SK-N-SH (cell line): ENCODE data around the gene BRD9. TPM values are rescaled to one million over a fixed set of nuclear protein-coding genes. Genes with fewer than 3 reads are reported as not detected.

Experiments used
- CTCF ChIA-PET: fragments of 300-600, 350-600 bp; formaldehyde crosslinking; extraction: SDS; loops from one replicate; lab custom pipeline; 2021; lab: Yijun Ruan, JAX
- POLR2A ChIA-PET: fragments of 350-600 bp; sonication (Branson Sonifier 250); formaldehyde crosslinking; extraction: SDS; loops from one replicate; lab custom pipeline; 2020; ENCODE audit warnings: antibody characterized with exemption, inconsistent platforms; lab: Yijun Ruan, JAX
- DNase-seq: peaks from one replicate; pipeline ENCODE4 v3.0.0; 2012
- H2AFZ ChIP-seq: fragments of 200-600 bp; sonication (generic); 2 replicates; pipeline ENCODE4 v1.8.1; 2016; ENCODE audit warnings: antibody characterized with exemption, mild to moderate bottlenecking, low read depth
- H3F3A ChIP-seq: fragments of 200-600 bp; sonication (generic); replicated peaks from 2 replicates; pipeline ENCODE3; 2016; ENCODE audit warnings: antibody characterized with exemption, mild to moderate bottlenecking; ENCODE audit not compliant: insufficient read depth
- H3K27ac ChIP-seq, 2 experiments: fragments of 200-500 bp in 1 of 2; fragments of 200-600 bp in 1 of 2; sonication (Bioruptor generic) in 1 of 2; sonication (generic), shearing (Covaris generic) in 1 of 2; 2 replicates each; pipeline versions ENCODE4 v1.5.1 to v1.6.1; 2014 to 2016; ENCODE audit warnings: low read depth in 2 of 2, inconsistent platforms in 1 of 2, low read length in 1 of 2, mild to moderate bottlenecking in 1 of 2, mixed read lengths in 1 of 2
- H3K27me3 ChIP-seq: fragments of 200-600 bp; sonication (generic), shearing (Covaris generic); 2 replicates; pipeline ENCODE4 v1.6.1; 2016; ENCODE audit warnings: mixed run types; ENCODE audit not compliant: insufficient read depth
- H3K36me3 ChIP-seq, 2 experiments: fragments of 200-500 bp in 1 of 2; fragments of 200-600 bp in 1 of 2; sonication (Bioruptor generic) in 1 of 2; sonication (generic) in 1 of 2; replicated peaks in 1 of 2; 2 replicates each; pipeline versions ENCODE3 to v1.5.1; 2014 to 2016; ENCODE audit warnings: low read length in 1 of 2, mild to moderate bottlenecking in 1 of 2; ENCODE audit not compliant: insufficient read depth in 2 of 2, control insufficient read depth in 1 of 2
- H3K4me1 ChIP-seq, 2 experiments: fragments of 200-500 bp in 1 of 2; fragments of 200-600 bp in 1 of 2; sonication (Bioruptor generic) in 1 of 2; sonication (generic), shearing (Covaris generic) in 1 of 2; 2 replicates each; pipeline versions ENCODE4 v1.5.1 to v1.6.1; 2014 to 2016; ENCODE audit warnings: low read depth in 1 of 2, low read length in 1 of 2, mixed run types in 1 of 2; ENCODE audit not compliant: insufficient read depth in 2 of 2, control insufficient read depth in 1 of 2
- H3K4me2 ChIP-seq: fragments of 200-600 bp; sonication (generic), shearing (Covaris generic); 2 replicates; pipeline ENCODE4 v1.6.1; 2017; ENCODE audit warnings: mixed run types
- H3K4me3 ChIP-seq, 2 experiments: fragments of 200-500 bp in 1 of 2; fragments of 200-600 bp in 1 of 2; sonication (Bioruptor generic) in 1 of 2; sonication (generic), shearing (Covaris generic) in 1 of 2; 2 replicates each; pipeline versions ENCODE4 v1.5.1 to v1.8.1; 2014 to 2016; ENCODE audit warnings: low read depth in 2 of 2, inconsistent platforms in 1 of 2, low read length in 1 of 2, mild to moderate bottlenecking in 1 of 2, mixed read lengths in 1 of 2, moderate library complexity in 1 of 2
- H3K79me2 ChIP-seq: fragments of 200-600 bp; sonication (generic); 2 replicates; pipeline ENCODE4 v1.8.1; 2017; ENCODE audit warnings: mild to moderate bottlenecking; ENCODE audit not compliant: insufficient read depth
- H3K9ac ChIP-seq: fragments of 200-600 bp; sonication (generic); 2 replicates; pipeline ENCODE4 v1.6.1; 2017; ENCODE audit warnings: mixed run types
- H3K9me2 ChIP-seq: fragments of 200-600 bp; sonication (generic); 2 replicates; pipeline ENCODE4 v1.6.1; 2017; ENCODE audit warnings: mixed run types
- H3K9me3 ChIP-seq: fragments of 200-600 bp; sonication (generic); 2 replicates; pipeline ENCODE4 v1.6.1; 2017; ENCODE audit warnings: mixed run types, mild to moderate bottlenecking, moderate library complexity
- H4K20me1 ChIP-seq: fragments of 200-600 bp; sonication (generic); 2 replicates; pipeline ENCODE4 v1.6.1; 2017; ENCODE audit warnings: mild to moderate bottlenecking, mixed run types; ENCODE audit not compliant: insufficient read depth
- EP300 ChIP-seq, 2 experiments: IDR thresholded peaks; 2 replicates each; pipeline versions ENCODE4 v1.4.0 to v1.6.1; 2012; ENCODE audit warnings: borderline replicate concordance in 1 of 2, low read depth in 1 of 2, low read length in 1 of 2
- FOXM1 ChIP-seq: IDR thresholded peaks from 2 replicates; pipeline ENCODE4 v1.4.0; 2012; ENCODE audit warnings: low read depth, mild to moderate bottlenecking
- POLR2AphosphoS5 ChIP-seq: IDR thresholded peaks from 2 replicates; pipeline ENCODE4 v1.6.1; 2012; ENCODE audit warnings: low read depth, low read length
- RXRA ChIP-seq: IDR thresholded peaks from 2 replicates; pipeline ENCODE4 v1.4.0; 2012; ENCODE audit warnings: low read depth, mild to moderate bottlenecking, borderline replicate concordance
- SMC3 ChIP-seq: IDR thresholded peaks from 2 replicates; pipeline ENCODE4 v1.6.1; 2012; ENCODE audit warnings: low read depth, low read length, improper control_type of control experiment
- WGBS: methylation state at CpG from one replicate; pipeline ENCODE4 v1.1.6; 2017; ENCODE audit warnings: low lambda C conversion rate; 5-methylcytosine and 5-hydroxymethylcytosine counted together
- polyA plus RNA-seq, 3 experiments: library from polyadenylated mRNA; depleted of rRNA; stranded (reverse); fragments of >200 nt; gene quantifications; 2 replicates each; pipeline ENCODE4 v1.2.3, GENCODE V29; 2012
- TF ChIP-seq, protein P1 (sequence below): fragments of 200-600 bp; sonication (generic); IDR thresholded peaks from 2 replicates; pipeline ENCODE4 v1.6.1; 2017; ENCODE audit warnings: antibody characterized with exemption, mild to moderate bottlenecking, moderate library complexity
- TF ChIP-seq, protein P2 (sequence below): fragments of 150-350 bp; IDR thresholded peaks from 2 replicates; pipeline ENCODE4 v1.6.1; 2017; ENCODE audit warnings: antibody characterized with exemption, low read length, low read depth, borderline replicate concordance
- TF ChIP-seq, protein P3 (sequence below): IDR thresholded peaks from 2 replicates; pipeline ENCODE4 v1.4.0; 2012; ENCODE audit warnings: low read depth

Gene BRD9
- polyA plus RNA-seq, 1 of the 3 experiments (the other 2 are of a cell fraction) = 19.5 TPM

DNA sequence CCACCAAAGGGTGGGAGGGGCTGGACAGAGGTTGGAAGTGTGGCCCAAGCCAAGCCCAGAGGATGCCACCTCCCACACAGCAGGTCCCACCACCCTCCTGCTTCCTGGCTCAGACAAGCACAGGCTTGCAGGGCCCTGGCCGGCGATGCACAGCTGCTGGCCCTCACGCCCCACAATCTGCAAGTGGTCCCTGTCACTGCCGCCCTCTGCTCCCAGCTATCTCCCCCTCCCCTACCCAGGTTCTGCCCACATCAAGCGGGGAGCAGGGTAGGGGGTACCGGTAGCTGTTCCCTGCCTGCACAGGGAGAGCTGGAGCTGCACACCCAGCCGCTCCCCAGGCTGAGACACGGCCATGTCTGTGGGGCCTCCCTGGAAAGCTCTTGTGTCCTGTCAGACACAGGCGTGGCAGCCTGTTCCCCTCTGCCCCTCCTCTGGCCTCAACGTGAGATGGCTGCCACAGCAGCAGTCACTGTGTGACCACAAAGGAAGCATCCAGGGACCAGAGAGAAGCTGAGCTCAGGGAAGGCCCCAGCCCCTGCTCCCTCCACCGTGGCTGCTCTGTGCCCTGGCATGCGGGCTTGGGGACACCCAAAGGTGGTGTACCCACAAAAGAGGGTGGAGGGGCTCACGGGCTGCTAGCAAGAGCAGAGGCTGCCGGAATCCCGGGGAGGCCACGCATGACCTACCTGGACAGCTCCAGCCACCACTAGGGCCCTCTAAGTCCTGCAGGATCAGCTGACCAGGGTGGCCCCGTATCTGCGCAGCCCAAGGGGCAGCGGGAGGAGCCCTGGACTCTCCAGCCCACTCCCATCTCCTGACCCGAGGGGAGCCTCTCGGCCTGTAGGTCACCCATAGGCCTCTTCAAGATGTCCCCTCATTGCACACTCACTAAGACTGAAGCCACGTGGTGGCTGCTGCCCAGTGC, 30.9 kb downstream of the BRD9 start:
- Histone ChIP-seq H3K9me3 (no peaks in the 10 kb centered on the region), H3K79me2 (no peaks in the 10 kb centered on the region), H3K4me2 (no peak overlapping the region), H3K4me3 (no peak overlapping the region), H3K27ac (no peak overlapping the region), H4K20me1 (no peaks in the 10 kb centered on the region), H3K36me3 (peaks cover 0 to 46% of the 10 kb centered on the region in 2 experiments), H3K4me1 (no peaks in the 10 kb centered on the region), H3F3A (no peaks in the 10 kb centered on the region), H3K27me3 (no peaks in the 10 kb centered on the region), H3K9me2 (no peaks in the 10 kb centered on the region), H2AFZ (no peak overlapping the region), H3K9ac (no peak overlapping the region)
- TF ChIP-seq, protein P1, sequence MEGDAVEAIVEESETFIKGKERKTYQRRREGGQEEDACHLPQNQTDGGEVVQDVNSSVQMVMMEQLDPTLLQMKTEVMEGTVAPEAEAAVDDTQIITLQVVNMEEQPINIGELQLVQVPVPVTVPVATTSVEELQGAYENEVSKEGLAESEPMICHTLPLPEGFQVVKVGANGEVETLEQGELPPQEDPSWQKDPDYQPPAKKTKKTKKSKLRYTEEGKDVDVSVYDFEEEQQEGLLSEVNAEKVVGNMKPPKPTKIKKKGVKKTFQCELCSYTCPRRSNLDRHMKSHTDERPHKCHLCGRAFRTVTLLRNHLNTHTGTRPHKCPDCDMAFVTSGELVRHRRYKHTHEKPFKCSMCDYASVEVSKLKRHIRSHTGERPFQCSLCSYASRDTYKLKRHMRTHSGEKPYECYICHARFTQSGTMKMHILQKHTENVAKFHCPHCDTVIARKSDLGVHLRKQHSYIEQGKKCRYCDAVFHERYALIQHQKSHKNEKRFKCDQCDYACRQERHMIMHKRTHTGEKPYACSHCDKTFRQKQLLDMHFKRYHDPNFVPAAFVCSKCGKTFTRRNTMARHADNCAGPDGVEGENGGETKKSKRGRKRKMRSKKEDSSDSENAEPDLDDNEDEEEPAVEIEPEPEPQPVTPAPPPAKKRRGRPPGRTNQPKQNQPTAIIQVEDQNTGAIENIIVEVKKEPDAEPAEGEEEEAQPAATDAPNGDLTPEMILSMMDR = no peak
- TF ChIP-seq, protein P2, sequence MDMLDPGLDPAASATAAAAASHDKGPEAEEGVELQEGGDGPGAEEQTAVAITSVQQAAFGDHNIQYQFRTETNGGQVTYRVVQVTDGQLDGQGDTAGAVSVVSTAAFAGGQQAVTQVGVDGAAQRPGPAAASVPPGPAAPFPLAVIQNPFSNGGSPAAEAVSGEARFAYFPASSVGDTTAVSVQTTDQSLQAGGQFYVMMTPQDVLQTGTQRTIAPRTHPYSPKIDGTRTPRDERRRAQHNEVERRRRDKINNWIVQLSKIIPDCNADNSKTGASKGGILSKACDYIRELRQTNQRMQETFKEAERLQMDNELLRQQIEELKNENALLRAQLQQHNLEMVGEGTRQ = no peak
- no peak for TF ChIP-seq RXRA
- TF ChIP-seq FOXM1 = no peak
- CTCF ChIA-PET = no interaction called here
- WGBS = 89% methylated on average over 15 of the region's 22 CpGs
- no peak for DNase-seq
- POLR2A ChIA-PET = no interaction called here

DNA sequence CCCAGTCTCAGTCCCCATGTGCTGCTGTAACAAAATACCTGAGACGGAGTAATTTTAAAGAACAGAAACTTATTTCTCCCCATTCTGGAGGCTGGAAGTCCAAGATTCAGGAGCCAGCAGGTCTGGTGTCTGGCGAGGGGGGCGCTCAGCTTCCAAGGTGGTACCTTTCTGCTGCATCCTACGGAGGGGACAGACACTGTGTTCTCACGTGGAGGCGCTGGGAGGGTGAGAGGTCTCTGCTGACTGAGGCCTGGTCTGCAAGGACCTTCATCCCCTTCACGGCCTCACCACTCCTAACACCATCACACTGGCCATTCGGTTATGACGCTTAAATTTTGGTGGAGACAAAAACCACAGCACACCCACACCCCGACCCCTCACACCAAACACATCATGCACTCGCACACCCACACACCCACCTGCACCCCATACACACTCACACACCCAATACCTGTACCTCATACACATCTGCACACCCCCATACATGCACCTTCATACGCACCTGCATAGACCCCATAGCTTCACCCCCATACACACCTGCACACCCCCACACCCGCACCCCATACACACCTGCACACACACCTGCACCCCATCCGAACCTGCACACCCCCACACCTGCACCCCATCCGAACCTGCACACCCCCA, 32.0 kb downstream of the BRD9 start:
- CTCF ChIA-PET = no interaction called here

More for the DNA sequence above, 32.0 kb downstream of the BRD9 start:
- Histone ChIP-seq H4K20me1 (no peaks in the 10 kb centered on the region), H3F3A (no peaks in the 10 kb centered on the region), H3K9me3 (no peaks in the 10 kb centered on the region), H3K36me3 (peaks cover 0 to 35% of the 10 kb centered on the region in 2 experiments), H3K9ac (no peak overlapping the region), H3K79me2 (no peaks in the 10 kb centered on the region), H3K4me2 (no peak overlapping the region), H3K4me3 (no peak overlapping the region), H3K27ac (no peak overlapping the region), H3K9me2 (no peaks in the 10 kb centered on the region), H3K27me3 (no peaks in the 10 kb centered on the region; the same call in 1 of the 2 replicates), H3K4me1 (no peaks in the 10 kb centered on the region), H2AFZ (no peak overlapping the region)
- WGBS = 93% methylated on average over 15 of the region's 15 CpGs
- TF ChIP-seq, protein P3, sequence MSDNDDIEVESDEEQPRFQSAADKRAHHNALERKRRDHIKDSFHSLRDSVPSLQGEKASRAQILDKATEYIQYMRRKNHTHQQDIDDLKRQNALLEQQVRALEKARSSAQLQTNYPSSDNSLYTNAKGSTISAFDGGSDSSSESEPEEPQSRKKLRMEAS = no peak
- TF ChIP-seq SMC3 (no peak), POLR2AphosphoS5 (no peak), EP300 (IDR thresholded peaks at IDR 0.05; ENCODE audit: borderline replicate concordance in 1 of 2, low read depth in 1 of 2, low read length in 1 of 2) (no peak)
- TF ChIP-seq, protein P1 = no peak
- POLR2A ChIA-PET = no interaction called here
- DNase-seq = no peak
